OCI-LY1 (cell line): ENCODE results near the gene KCNH3.

ENCODE experiments used
- H2AFZ ChIP-seq: fragments of 200-600 bp; sonication (generic), shearing (Covaris generic); 2 replicates; pipeline ENCODE4 v1.6.0; 2014; ENCODE audit warnings: antibody characterized with exemption, mild to moderate bottlenecking, low read length
- H3F3A ChIP-seq: fragments of 200-600 bp; sonication (generic), shearing (Covaris generic); 2 replicates; pipeline ENCODE4 v1.6.0; 2014; ENCODE audit warnings: mild to moderate bottlenecking, antibody characterized with exemption, low read length, moderate library complexity; ENCODE audit not compliant: insufficient read depth
- H3K27ac ChIP-seq: fragments of 200-600 bp; sonication (generic); 2 replicates; pipeline ENCODE4 v1.5.1; 2014; ENCODE audit warnings: low read length, mixed run types, mild to moderate bottlenecking, low read depth; ENCODE audit not compliant: poor library complexity, severe bottlenecking
- H3K27me3 ChIP-seq: fragments of 200-600 bp; sonication (generic); 2 replicates; pipeline ENCODE4 v1.6.0; 2014; ENCODE audit warnings: antibody characterized with exemption, mild to moderate bottlenecking, low read length, moderate library complexity; ENCODE audit not compliant: insufficient read depth
- H3K36me3 ChIP-seq: fragments of 200-600 bp; sonication (generic); 2 replicates; pipeline ENCODE4 v1.6.1; 2014; ENCODE audit warnings: mild to moderate bottlenecking, antibody characterized with exemption, low read length, moderate library complexity, mixed read lengths; ENCODE audit not compliant: insufficient read depth
- H3K4me1 ChIP-seq: fragments of 200-600 bp; sonication (generic); 2 replicates; pipeline ENCODE4 v1.5.1; 2014; ENCODE audit warnings: mild to moderate bottlenecking, low read length, moderate library complexity; ENCODE audit not compliant: insufficient read depth, severe bottlenecking
- H3K4me2 ChIP-seq: fragments of 200-600 bp; sonication (generic), shearing (Covaris generic); 2 replicates; pipeline ENCODE4 v1.6.1; 2014; ENCODE audit warnings: low read length
- H3K4me3 ChIP-seq: fragments of 200-600 bp; sonication (generic); 2 replicates; pipeline ENCODE4 v1.5.1; 2014; ENCODE audit warnings: low read length, low read depth, mild to moderate bottlenecking, mixed read lengths; ENCODE audit not compliant: poor library complexity, severe bottlenecking
- H3K79me2 ChIP-seq: fragments of 200-600 bp; shearing (Covaris generic); 2 replicates; pipeline ENCODE4 v1.6.1; 2016; ENCODE audit warnings: mixed run types, low read length, mixed read lengths; ENCODE audit not compliant: insufficient read depth
- H3K9ac ChIP-seq: fragments of 200-600 bp; sonication (generic), shearing (Covaris generic); 2 replicates; pipeline ENCODE4 v1.6.1; 2014; ENCODE audit warnings: mild to moderate bottlenecking, low read length, mixed read lengths
- H3K9me2 ChIP-seq: fragments of 200-600 bp; sonication (generic), shearing (Covaris generic); 2 replicates; pipeline ENCODE4 v1.6.1; 2014; ENCODE audit warnings: low read depth, mild to moderate bottlenecking, low read length, mixed read lengths
- H3K9me3 ChIP-seq: fragments of 200-600 bp; shearing (Covaris generic); 2 replicates; pipeline ENCODE4 v1.6.1; 2014; ENCODE audit warnings: low read length, mixed read lengths
- H4K20me1 ChIP-seq: fragments of 200-600 bp; sonication (generic), shearing (Covaris generic); 2 replicates; pipeline ENCODE4 v1.6.0; 2016; ENCODE audit warnings: mild to moderate bottlenecking, low read length; ENCODE audit not compliant: insufficient read depth
- EZH2 ChIP-seq: fragments of 200-600 bp; sonication (generic), shearing (Covaris generic); IDR thresholded peaks from 2 replicates; pipeline ENCODE4 v1.8.0; 2017; ENCODE audit warnings: borderline replicate concordance, mixed run types, mild to moderate bottlenecking, antibody characterized with exemption, low read length, moderate library complexity, mixed read lengths
- TF ChIP-seq, protein P1 (sequence below): fragments of 200-600 bp; sonication (generic), shearing (Covaris generic); IDR thresholded peaks from 2 replicates; pipeline ENCODE4 v1.5.1; 2017; ENCODE audit warnings: mild to moderate bottlenecking, antibody characterized with exemption, low read length, moderate library complexity, mixed read lengths

Gene KCNH3

DNA sequence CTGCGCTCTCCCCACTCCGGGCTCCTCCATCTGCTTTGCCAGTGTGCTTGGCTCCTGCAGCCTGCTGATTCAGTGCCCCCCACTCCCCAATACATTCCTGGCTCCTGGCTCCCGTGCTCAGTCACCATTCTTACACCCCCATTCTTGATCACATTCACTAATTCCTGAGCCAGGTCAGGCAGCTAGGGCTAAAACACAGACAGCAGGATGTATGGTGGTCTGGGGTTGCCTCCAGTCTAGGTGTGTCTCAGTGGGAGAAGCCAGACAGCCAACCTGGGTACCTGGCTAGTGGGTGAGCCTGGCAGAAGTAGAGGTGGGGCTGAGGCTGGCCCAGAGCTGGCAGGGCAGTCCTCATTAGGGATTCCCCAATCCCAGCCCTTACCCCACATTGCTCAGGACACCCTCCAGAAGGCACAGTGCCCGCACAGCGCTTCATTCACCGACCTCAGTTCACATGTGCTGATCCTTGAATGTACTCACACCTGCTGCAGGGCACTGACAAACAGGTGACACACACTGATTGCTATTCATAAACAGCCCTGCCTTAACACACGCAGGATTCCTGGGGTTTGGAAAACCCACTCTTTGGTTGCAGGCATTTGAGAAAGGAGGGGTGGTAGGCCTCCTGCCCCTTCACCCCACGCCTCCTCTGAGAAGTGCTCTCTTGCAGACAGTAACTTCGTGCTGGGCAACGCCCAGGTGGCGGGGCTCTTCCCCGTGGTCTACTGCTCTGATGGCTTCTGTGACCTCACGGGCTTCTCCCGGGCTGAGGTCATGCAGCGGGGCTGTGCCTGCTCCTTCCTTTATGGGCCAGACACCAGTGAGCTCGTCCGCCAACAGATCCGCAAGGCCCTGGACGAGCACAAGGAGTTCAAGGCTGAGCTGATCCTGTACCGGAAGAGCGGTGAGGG, 1.7 kb downstream of the KCNH3 start:
- H3K4me1 ChIP-seq = peaks cover 18% of the 10 kb centered on the region
- H3K4me2 ChIP-seq = no peak overlapping the region

DNA sequence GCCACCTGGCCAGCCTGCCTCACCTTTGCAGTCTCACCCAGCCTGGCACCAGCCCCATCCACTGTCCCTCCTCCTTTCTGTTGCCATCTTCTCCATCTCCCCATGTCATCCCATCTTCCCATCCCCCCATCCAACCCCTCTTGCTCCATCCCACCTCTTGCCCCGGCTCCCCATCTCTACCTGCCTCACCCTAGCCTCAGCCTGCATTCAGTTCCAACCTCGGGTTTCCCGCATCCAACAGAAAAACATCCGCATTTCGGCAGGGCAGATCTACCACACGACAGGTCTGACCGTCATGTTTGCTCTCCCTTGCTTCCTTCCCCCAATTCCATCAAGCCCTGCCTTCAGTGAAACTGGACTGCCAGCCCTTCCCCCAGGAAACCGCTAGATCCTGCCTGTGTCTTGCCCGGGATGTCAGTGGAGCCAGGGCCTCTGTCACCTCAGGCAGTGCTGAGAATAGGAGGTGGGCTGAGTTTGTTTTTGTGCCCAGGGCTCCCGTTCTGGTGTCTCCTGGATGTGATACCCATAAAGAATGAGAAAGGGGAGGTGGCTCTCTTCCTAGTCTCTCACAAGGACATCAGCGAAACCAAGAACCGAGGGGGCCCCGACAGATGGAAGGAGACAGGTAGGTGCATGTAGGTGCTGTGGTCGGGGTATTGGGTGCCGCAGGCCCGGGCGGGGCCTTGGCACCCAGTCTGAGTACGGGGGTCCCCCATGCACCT, 2.5 kb downstream of the KCNH3 start:
- Histone ChIP-seq H3K4me2 (no peak overlapping the region), H3K4me1 (peaks cover 18% of the 10 kb centered on the region), H3K27me3 (peaks cover 8% of the 10 kb centered on the region), H2AFZ (no peak overlapping the region), H3F3A (no peaks in the 10 kb centered on the region), H4K20me1 (no peaks in the 10 kb centered on the region), H3K4me3 (no peak overlapping the region), H3K9me3 (no peaks in the 10 kb centered on the region), H3K9me2 (no peaks in the 10 kb centered on the region), H3K36me3 (no peaks in the 10 kb centered on the region), H3K9ac (no peak overlapping the region), H3K27ac (no peak overlapping the region), H3K79me2 (no peaks in the 10 kb centered on the region)
- TF ChIP-seq, protein P1, sequence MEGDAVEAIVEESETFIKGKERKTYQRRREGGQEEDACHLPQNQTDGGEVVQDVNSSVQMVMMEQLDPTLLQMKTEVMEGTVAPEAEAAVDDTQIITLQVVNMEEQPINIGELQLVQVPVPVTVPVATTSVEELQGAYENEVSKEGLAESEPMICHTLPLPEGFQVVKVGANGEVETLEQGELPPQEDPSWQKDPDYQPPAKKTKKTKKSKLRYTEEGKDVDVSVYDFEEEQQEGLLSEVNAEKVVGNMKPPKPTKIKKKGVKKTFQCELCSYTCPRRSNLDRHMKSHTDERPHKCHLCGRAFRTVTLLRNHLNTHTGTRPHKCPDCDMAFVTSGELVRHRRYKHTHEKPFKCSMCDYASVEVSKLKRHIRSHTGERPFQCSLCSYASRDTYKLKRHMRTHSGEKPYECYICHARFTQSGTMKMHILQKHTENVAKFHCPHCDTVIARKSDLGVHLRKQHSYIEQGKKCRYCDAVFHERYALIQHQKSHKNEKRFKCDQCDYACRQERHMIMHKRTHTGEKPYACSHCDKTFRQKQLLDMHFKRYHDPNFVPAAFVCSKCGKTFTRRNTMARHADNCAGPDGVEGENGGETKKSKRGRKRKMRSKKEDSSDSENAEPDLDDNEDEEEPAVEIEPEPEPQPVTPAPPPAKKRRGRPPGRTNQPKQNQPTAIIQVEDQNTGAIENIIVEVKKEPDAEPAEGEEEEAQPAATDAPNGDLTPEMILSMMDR = no peak
- TF ChIP-seq EZH2 = no peak

More for the DNA sequence above, 1.7 kb downstream of the KCNH3 start:
- H3K4me3 ChIP-seq = no peak overlapping the region
- H3K27ac ChIP-seq = no peak overlapping the region
- no peaks in the 10 kb centered on the region for H3K36me3 ChIP-seq
- no peaks in the 10 kb centered on the region for H3K9me3 ChIP-seq
- H2AFZ ChIP-seq = no peak overlapping the region
- no peak overlapping the region for H3K9ac ChIP-seq
- no peak for TF ChIP-seq EZH2
- TF ChIP-seq, protein P1 = no peak
- no peaks in the 10 kb centered on the region for H4K20me1 ChIP-seq
- no peaks in the 10 kb centered on the region for H3K79me2 ChIP-seq
- peaks cover 8% of the 10 kb centered on the region for H3K27me3 ChIP-seq
- no peaks in the 10 kb centered on the region for H3K9me2 ChIP-seq
- H3F3A ChIP-seq = no peaks in the 10 kb centered on the region

DNA sequence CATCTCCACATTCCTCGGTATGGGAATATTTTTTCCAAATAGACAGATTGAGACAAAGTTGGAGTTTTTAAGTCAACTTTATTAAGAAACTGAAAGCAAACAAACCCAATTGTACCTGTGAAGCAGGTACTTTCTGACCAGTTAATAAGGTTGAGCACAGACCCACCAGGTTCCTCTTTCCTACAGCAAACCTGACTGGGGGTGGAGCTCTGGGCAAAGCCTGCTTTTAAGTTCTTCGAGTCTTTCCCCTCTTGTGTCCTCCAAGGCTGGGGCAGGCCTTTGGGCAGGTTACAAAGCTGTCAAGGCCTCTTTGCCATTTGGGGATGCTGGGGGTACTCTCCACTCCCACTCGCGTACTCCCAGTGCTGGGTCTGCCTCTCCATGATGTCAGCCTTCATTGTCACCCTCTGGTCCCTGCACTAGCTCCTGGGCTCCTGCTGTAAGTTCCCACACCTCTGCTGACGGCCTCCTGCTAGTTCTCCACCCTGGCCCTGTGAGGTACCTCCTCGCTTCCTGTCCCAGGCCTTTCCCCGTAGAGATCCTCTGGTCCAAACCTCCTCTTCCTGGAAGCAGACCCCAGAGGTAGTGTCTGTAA, 3.2 kb downstream of the KCNH3 start:
- no peaks in the 10 kb centered on the region for H3F3A ChIP-seq
- H2AFZ ChIP-seq = no peak overlapping the region
- no peak overlapping the region for H3K9ac ChIP-seq
- no peaks in the 10 kb centered on the region for H3K79me2 ChIP-seq
- H3K9me2 ChIP-seq = no peaks in the 10 kb centered on the region
- no peaks in the 10 kb centered on the region for H3K9me3 ChIP-seq
- peaks cover 18% of the 10 kb centered on the region for H3K4me1 ChIP-seq
- no peak overlapping the region for H3K4me3 ChIP-seq
- no peaks in the 10 kb centered on the region for H3K36me3 ChIP-seq
- no peak for TF ChIP-seq EZH2
- TF ChIP-seq, protein P1 = no peak
- no peak overlapping the region for H3K4me2 ChIP-seq
- H4K20me1 ChIP-seq = no peaks in the 10 kb centered on the region
- peaks cover 8% of the 10 kb centered on the region for H3K27me3 ChIP-seq
- no peak overlapping the region for H3K27ac ChIP-seq
